ENCODE measurements around the gene AHCYL2. TPM values are rescaled to one million over a fixed set of nuclear protein-coding genes. Genes with fewer than 3 reads are reported as not detected.

Gene AHCYL2
- total RNA-seq, 1 experiment from 2014 or later: 23.2 TPM

GRCh38 chr7:129421717-129422250 is 197.0 kb downstream of the AHCYL2 start:
- TF ChIP-seq, protein P1, sequence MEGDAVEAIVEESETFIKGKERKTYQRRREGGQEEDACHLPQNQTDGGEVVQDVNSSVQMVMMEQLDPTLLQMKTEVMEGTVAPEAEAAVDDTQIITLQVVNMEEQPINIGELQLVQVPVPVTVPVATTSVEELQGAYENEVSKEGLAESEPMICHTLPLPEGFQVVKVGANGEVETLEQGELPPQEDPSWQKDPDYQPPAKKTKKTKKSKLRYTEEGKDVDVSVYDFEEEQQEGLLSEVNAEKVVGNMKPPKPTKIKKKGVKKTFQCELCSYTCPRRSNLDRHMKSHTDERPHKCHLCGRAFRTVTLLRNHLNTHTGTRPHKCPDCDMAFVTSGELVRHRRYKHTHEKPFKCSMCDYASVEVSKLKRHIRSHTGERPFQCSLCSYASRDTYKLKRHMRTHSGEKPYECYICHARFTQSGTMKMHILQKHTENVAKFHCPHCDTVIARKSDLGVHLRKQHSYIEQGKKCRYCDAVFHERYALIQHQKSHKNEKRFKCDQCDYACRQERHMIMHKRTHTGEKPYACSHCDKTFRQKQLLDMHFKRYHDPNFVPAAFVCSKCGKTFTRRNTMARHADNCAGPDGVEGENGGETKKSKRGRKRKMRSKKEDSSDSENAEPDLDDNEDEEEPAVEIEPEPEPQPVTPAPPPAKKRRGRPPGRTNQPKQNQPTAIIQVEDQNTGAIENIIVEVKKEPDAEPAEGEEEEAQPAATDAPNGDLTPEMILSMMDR (conservative IDR thresholded peaks at IDR 0.05): no peak
- H3K4me1 Mint-ChIP-seq: no peaks in the 10 kb centered on the region

More at GRCh38 chr7:129421717-129422250, 197.0 kb downstream of the AHCYL2 start:
- Histone ChIP-seq H2AK5ac (ENCODE audit: insufficient read length, low read length) (no peak overlapping the region), H3K27ac (ENCODE audit: insufficient read length, low read depth, low read length) (no peak overlapping the region), H2BK120ac (ENCODE audit: low read depth, low read length, poor library complexity, severe bottlenecking) (no peak overlapping the region), H3K4me1 (ENCODE audit: insufficient read depth, low read length) (no peaks in the 10 kb centered on the region), H3K23ac (ENCODE audit: insufficient read length, low read depth, low read length) (no peak overlapping the region), H3K18ac (ENCODE audit: insufficient read length, low read depth, low read length) (no peak overlapping the region), H3K79me1 (ENCODE audit: insufficient read depth, low read depth, low read length, poor library complexity, severe bottlenecking) (no peaks in the 10 kb centered on the region), H3K79me2 (ENCODE audit: insufficient read depth, low read length) (no peaks in the 10 kb centered on the region; the same call in 1 of the 2 replicates), H2BK20ac (ENCODE audit: low read depth, low read length, poor library complexity, severe bottlenecking) (no peak overlapping the region), H2BK5ac (ENCODE audit: insufficient read length, low read length) (no peak overlapping the region), H4K91ac (ENCODE audit: insufficient read length, low read depth, low read length) (no peak overlapping the region), H3K4me2 (ENCODE audit: insufficient read depth, insufficient read length, low read length) (no peak overlapping the region), H4K8ac (replicated peaks; ENCODE audit: insufficient read length, low read depth, low read length) (no peak overlapping the region), H2AFZ (ENCODE audit: low read length) (no peak overlapping the region), H2BK12ac (ENCODE audit: insufficient read length, low read depth, low read length) (no peak overlapping the region), H3K56ac (ENCODE audit: insufficient read length, low read depth, low read length) (no peak overlapping the region), H4K20me1 (ENCODE audit: control insufficient read depth, insufficient read depth, insufficient read length) (no peaks in the 10 kb centered on the region), H3K4ac (ENCODE audit: low read depth, low read length) (no peak overlapping the region), H3T11ph (ENCODE audit: low read length) (no peak overlapping the region), H3K14ac (ENCODE audit: insufficient read depth, low read length) (no peak overlapping the region), H2BK15ac (ENCODE audit: low read depth, low read length) (no peak overlapping the region), H3K27me3 (ENCODE audit: insufficient read depth, low read length) (no peaks in the 10 kb centered on the region), H3K23me2 (ENCODE audit: insufficient read length, low read depth, low read length, poor library complexity, severe bottlenecking) (no peaks in the 10 kb centered on the region), H4K5ac (ENCODE audit: insufficient read length, low read depth, low read length) (no peak overlapping the region), H3K9me3 (ENCODE audit: control insufficient read depth, low read depth, low read length) (no peaks in the 10 kb centered on the region), H3K9ac (ENCODE audit: extremely low read depth, insufficient read length, low read length) (no peak overlapping the region)
- Mint-ChIP-seq H3K27ac (no peak overlapping the region), H3K36me3 (ENCODE audit: insufficient read depth in 1 of 3, low read depth in 3 of 3) (peaks cover 6 to 19% (median 13%) of the 10 kb centered on the region in 3 experiments; a peak in 6 of 7 replicates), H3K27me3 (ENCODE audit: low read depth) (no peaks in the 10 kb centered on the region), H3K4me3 (no peak overlapping the region), H3K9me3 (no peaks in the 10 kb centered on the region)
- DNase-seq: no peak
- no CpG with 5 or more reads among the region's 2 CpGs for WGBS (ENCODE audit: extremely low coverage, insufficient read length, low lambda C conversion rate)

All from H9 (cell line).